Mammary epithelial cell (primary cell): ENCODE results near the gene TMEFF2.

Experiments
- EZH2 ChIP-seq: IDR thresholded peaks from 2 replicates; pipeline ENCODE4 v1.6.1; 2012; ENCODE audit warnings: low read length, inconsistent platforms, borderline replicate concordance
- TF ChIP-seq, protein P1 (sequence below), 2 donors: IDR thresholded peaks in 1 of 2; conservative IDR thresholded peaks in 1 of 2; 2 replicates each; pipeline ENCODE4 v1.5.1; 2011 to 2012; ENCODE audit warnings: inconsistent platforms in 2 of 2, low read length in 2 of 2, mild to moderate bottlenecking in 2 of 2, control low read depth in 1 of 2, low read depth in 1 of 2; ENCODE audit not compliant: insufficient read depth in 1 of 2; ENCODE audit errors: extremely low read depth in 1 of 2

DNA sequence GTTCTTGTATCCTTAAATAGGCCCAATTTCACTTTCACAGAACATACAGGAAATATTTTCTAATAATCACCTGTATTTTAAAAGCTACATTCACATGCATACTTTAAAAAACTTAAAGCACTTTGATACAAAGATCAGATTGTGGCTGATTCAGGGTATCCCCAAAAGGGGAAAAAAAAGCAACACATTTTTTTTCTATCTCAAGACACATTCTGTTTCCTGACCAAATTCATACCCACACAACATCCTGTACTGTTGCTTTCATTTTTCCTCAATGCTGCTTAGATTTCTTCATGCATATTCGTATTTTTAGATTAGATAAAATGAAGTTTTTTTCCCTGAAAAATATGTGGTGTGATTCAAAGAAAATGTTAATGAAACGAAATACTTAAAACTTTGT is 122.5 kb downstream of the TMEFF2 start:
- TF ChIP-seq, protein P1, sequence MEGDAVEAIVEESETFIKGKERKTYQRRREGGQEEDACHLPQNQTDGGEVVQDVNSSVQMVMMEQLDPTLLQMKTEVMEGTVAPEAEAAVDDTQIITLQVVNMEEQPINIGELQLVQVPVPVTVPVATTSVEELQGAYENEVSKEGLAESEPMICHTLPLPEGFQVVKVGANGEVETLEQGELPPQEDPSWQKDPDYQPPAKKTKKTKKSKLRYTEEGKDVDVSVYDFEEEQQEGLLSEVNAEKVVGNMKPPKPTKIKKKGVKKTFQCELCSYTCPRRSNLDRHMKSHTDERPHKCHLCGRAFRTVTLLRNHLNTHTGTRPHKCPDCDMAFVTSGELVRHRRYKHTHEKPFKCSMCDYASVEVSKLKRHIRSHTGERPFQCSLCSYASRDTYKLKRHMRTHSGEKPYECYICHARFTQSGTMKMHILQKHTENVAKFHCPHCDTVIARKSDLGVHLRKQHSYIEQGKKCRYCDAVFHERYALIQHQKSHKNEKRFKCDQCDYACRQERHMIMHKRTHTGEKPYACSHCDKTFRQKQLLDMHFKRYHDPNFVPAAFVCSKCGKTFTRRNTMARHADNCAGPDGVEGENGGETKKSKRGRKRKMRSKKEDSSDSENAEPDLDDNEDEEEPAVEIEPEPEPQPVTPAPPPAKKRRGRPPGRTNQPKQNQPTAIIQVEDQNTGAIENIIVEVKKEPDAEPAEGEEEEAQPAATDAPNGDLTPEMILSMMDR (conservative IDR thresholded peaks at IDR 0.05 in 1 of 2, IDR thresholded peaks at IDR 0.05 in 1 of 2; ENCODE audit: extremely low read depth in 1 of 2, insufficient read depth in 1 of 2, low read depth in 1 of 2, low read length in 2 of 2) = no peak
- TF ChIP-seq EZH2 = no peak
